GM23248 (cell line): ENCODE data around the gene DYNC2H1. TPM values are rescaled to one million over a fixed set of nuclear protein-coding genes. Genes with fewer than 3 reads are reported as not detected.

Source experiments
- DNase-seq: peaks from one replicate; pipeline ENCODE4 v3.0.0-alpha.2; 2015
- H2AFZ ChIP-seq: fragments of 200-600 bp; sonication (generic); 2 replicates; pipeline ENCODE4 v1.6.1; 2016; ENCODE audit warnings: antibody characterized with exemption
- H3F3A ChIP-seq: fragments of 200-600 bp; sonication (generic); 2 replicates; pipeline ENCODE4 v1.6.1; 2016; ENCODE audit warnings: mild to moderate bottlenecking, antibody characterized with exemption, mixed run types; ENCODE audit not compliant: insufficient read depth
- H3K27ac ChIP-seq: fragments of 200-600 bp; sonication (generic); 2 replicates; pipeline ENCODE4 v1.5.1; 2016; ENCODE audit warnings: mild to moderate bottlenecking
- H3K27me3 ChIP-seq: fragments of 200-600 bp; sonication (generic); replicated peaks from 2 replicates; pipeline ENCODE4 v1.6.1; 2016; ENCODE audit warnings: mild to moderate bottlenecking; ENCODE audit not compliant: insufficient read depth
- H3K36me3 ChIP-seq: fragments of 200-600 bp; sonication (generic); 2 replicates; pipeline ENCODE4 v1.6.1; 2016; ENCODE audit warnings: low read depth, mild to moderate bottlenecking
- H3K4me1 ChIP-seq: fragments of 200-600 bp; sonication (generic); 2 replicates; pipeline ENCODE4 v1.6.1; 2016; ENCODE audit warnings: mild to moderate bottlenecking; ENCODE audit not compliant: insufficient read depth
- H3K4me2 ChIP-seq: fragments of 200-600 bp; sonication (generic); one replicate; pipeline ENCODE4 v1.6.1; 2016; ENCODE audit warnings: mild to moderate bottlenecking; ENCODE audit not compliant: unreplicated experiment
- H3K4me3 ChIP-seq: fragments of 200-600 bp; sonication (generic); 2 replicates; pipeline ENCODE4 v1.5.1; 2016; ENCODE audit warnings: mild to moderate bottlenecking
- H3K79me2 ChIP-seq: fragments of 200-600 bp; sonication (generic); 2 replicates; pipeline ENCODE4 v1.6.1; 2016; ENCODE audit warnings: mild to moderate bottlenecking; ENCODE audit not compliant: insufficient read depth
- H3K9ac ChIP-seq: fragments of 200-600 bp; sonication (generic); 2 replicates; pipeline ENCODE4 v1.6.1; 2016; ENCODE audit warnings: mild to moderate bottlenecking
- H3K9me2 ChIP-seq: fragments of 200-600 bp; sonication (generic); 2 replicates; pipeline ENCODE4 v1.6.1; 2016; ENCODE audit warnings: mixed run types, mild to moderate bottlenecking, moderate library complexity; ENCODE audit not compliant: insufficient read depth
- H3K9me3 ChIP-seq: fragments of 200-600 bp; sonication (generic); one replicate; pipeline ENCODE4 v1.6.1; 2017; ENCODE audit warnings: low read depth
- H4K20me1 ChIP-seq: fragments of 200-600 bp; sonication (generic); 2 replicates; pipeline ENCODE4 v1.6.0; 2016; ENCODE audit not compliant: insufficient read depth
- EZH2 ChIP-seq: fragments of 200-600 bp; sonication (generic); IDR thresholded peaks from 2 replicates; pipeline ENCODE4 v1.6.1; 2018; ENCODE audit warnings: antibody characterized with exemption, mild to moderate bottlenecking; ENCODE audit not compliant: insufficient read depth, poor library complexity, severe bottlenecking
- EZH2phosphoT487 ChIP-seq: fragments of 200-600 bp; sonication (generic); IDR thresholded peaks from 2 replicates; pipeline ENCODE4 v1.6.1; 2018; ENCODE audit warnings: antibody characterized with exemption, moderate library complexity, mild to moderate bottlenecking, low read depth; ENCODE audit not compliant: insufficient read depth
- WGBS, 2 experiments: methylation state at CpG; one replicate each; pipeline ENCODE4 v1.1.6; 2015 to 2017; ENCODE audit warnings: low lambda C conversion rate in 2 of 2, low coverage in 1 of 2; ENCODE audit errors: missing lambda C conversion rate in 2 of 2; 5-methylcytosine and 5-hydroxymethylcytosine counted together
- in situ Hi-C: fragments of 300-500 bp; cut with MboI; formaldehyde crosslinking; loops from 2 replicates; pipeline ENCODE4 v1.15.0; 2020
- polyA plus RNA-seq: library from polyadenylated mRNA; unstranded; fragments of >200 nt; fragmentation: Nextera tagmentation; extraction: Ambion mirVana; gene quantifications from 2 replicates; pipeline ENCODE4 v1.2.1, GENCODE V29; 2016
- total RNA-seq: library from RNA; depleted of rRNA; stranded (reverse); fragments of >200 nt; shearing (Covaris generic); gene quantifications from 2 replicates; pipeline ENCODE4 v1.2.3, GENCODE V29; 2014

The DYNC2H1 gene
- total and polyA plus RNA-seq, 2 experiments from 2014 or later = 9.3 to 27.0 TPM

DNA sequence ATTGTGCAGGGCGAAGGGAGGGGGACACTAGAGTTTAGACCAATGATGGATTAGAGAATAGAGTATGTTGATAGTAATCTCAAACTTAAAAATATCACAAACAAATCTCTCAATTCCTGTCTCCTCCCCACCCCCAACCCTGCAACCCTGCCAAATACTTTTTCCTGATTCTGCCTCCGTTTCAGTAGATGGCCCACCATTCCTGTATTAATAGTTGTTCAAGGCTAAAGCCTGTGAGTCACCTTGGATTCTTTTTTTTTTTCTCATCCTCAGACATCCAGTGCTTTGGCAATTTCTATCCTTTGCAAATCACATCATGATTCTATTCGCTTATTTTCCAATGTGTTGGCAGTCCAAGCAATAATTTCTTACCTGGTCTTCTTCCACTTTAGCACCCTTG lies 207.9 kb downstream of the DYNC2H1 start:
- Histone ChIP-seq H3K4me1 (no peaks in the 10 kb centered on the region), H3K4me2 (no peak overlapping the region), H3K27ac (no peak overlapping the region), H3F3A (no peaks in the 10 kb centered on the region), H3K27me3 (no peaks in the 10 kb centered on the region), H3K36me3 (no peaks in the 10 kb centered on the region), H3K79me2 (no peaks in the 10 kb centered on the region), H3K9me2 (no peaks in the 10 kb centered on the region), H4K20me1 (no peaks in the 10 kb centered on the region), H3K9ac (no peak overlapping the region), H3K9me3 (no peaks in the 10 kb centered on the region), H3K4me3 (no peak overlapping the region), H2AFZ (no peak overlapping the region)
- WGBS, 2 experiments = 78 to 80% methylated on average over 3 of the region's 3 CpGs
- TF ChIP-seq EZH2 = no peak
- TF ChIP-seq EZH2phosphoT487 = no peak
- DNase-seq = peak; percentile 24
- in situ Hi-C loops = no loop called here

DNA sequence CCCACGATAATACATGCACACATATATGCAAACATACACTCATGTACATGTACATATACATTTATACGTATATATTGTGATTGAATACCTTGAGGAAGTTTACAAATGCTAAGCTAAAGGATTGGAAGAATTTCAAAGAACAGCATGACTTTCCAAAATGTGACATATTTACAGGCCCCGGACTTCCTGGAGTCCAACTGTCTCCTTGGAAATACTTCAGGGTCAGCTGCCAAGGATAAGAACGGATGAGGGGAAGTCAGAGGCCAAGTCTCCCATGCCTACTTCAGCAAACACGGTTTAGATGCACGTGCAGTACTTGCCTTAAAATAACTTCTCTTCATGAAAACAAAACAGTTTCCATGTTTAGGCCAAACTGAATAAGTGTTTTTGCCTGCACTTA lies 213.6 kb downstream of the DYNC2H1 start:
- no peaks in the 10 kb centered on the region for H3K27me3 ChIP-seq
- DNase-seq = no peak
- H3K9me2 ChIP-seq = no peaks in the 10 kb centered on the region
- H2AFZ ChIP-seq = no peak overlapping the region
- TF ChIP-seq EZH2phosphoT487 = no peak
- no peak for TF ChIP-seq EZH2
- 51 to 56% methylated on average over 6 of the region's 6 CpGs for WGBS, 2 experiments
- H3K79me2 ChIP-seq = no peaks in the 10 kb centered on the region
- H3F3A ChIP-seq = no peaks in the 10 kb centered on the region
- no peak overlapping the region for H3K27ac ChIP-seq
- no peak overlapping the region for H3K4me2 ChIP-seq
- in situ Hi-C loops = loop anchor here (10.0 kb wide), 1 partner anchor 272 kb away; no protein-coding TSS in a partner anchor
- H4K20me1 ChIP-seq = no peaks in the 10 kb centered on the region
- H3K9me3 ChIP-seq = no peaks in the 10 kb centered on the region
- no peak overlapping the region for H3K9ac ChIP-seq
- H3K4me3 ChIP-seq = no peak overlapping the region
- no peaks in the 10 kb centered on the region; the same call in 1 of the 2 replicates for H3K36me3 ChIP-seq
- H3K4me1 ChIP-seq = peaks cover 10% of the 10 kb centered on the region; the same call in 1 of the 2 replicates

DNA sequence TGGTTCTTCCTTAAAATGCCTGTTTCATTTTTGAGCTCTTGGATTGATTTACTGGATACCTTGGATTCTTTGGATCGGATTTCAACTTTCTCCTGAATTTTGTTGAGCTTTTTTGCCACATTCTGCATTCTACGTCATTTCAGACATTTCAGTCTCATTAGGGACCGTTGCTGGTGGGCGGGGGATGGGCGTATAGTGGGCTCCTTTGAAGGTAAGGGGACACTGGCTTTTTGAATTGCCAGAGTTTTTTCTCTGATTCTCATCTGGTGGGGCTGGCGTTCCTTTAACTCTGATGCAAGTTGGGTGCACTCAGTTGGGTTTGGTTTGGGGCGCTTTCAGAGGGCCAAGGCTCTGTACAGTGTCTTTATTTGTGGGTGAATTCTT lies 216.5 kb downstream of the DYNC2H1 start:
- WGBS, 2 experiments = 23 to 25% methylated on average over 7 of the region's 7 CpGs
- no peaks in the 10 kb centered on the region for H3F3A ChIP-seq
- H3K4me2 ChIP-seq = peak overlapping the region; percentile 66
- no peaks in the 10 kb centered on the region for H3K9me2 ChIP-seq
- H3K9me3 ChIP-seq = no peaks in the 10 kb centered on the region
- H3K79me2 ChIP-seq = no peaks in the 10 kb centered on the region
- H3K4me3 ChIP-seq = peak overlapping the region; percentile 55
- no peak for TF ChIP-seq EZH2
- no peak for TF ChIP-seq EZH2phosphoT487
- no peaks in the 10 kb centered on the region for H4K20me1 ChIP-seq
- peak overlapping the region; percentile 73 for H3K9ac ChIP-seq
- in situ Hi-C loops = loop anchor here (10.0 kb wide), 1 partner anchor 269 kb away; no protein-coding TSS in a partner anchor
- H3K27ac ChIP-seq = no peak overlapping the region
- peak overlapping the region; percentile 94 for H2AFZ ChIP-seq
- no peaks in the 10 kb centered on the region; the same call in 1 of the 2 replicates for H3K36me3 ChIP-seq
- no peaks in the 10 kb centered on the region for H3K27me3 ChIP-seq
- DNase-seq = no peak
- peaks cover 10% of the 10 kb centered on the region; the same call in 1 of the 2 replicates for H3K4me1 ChIP-seq

DNA sequence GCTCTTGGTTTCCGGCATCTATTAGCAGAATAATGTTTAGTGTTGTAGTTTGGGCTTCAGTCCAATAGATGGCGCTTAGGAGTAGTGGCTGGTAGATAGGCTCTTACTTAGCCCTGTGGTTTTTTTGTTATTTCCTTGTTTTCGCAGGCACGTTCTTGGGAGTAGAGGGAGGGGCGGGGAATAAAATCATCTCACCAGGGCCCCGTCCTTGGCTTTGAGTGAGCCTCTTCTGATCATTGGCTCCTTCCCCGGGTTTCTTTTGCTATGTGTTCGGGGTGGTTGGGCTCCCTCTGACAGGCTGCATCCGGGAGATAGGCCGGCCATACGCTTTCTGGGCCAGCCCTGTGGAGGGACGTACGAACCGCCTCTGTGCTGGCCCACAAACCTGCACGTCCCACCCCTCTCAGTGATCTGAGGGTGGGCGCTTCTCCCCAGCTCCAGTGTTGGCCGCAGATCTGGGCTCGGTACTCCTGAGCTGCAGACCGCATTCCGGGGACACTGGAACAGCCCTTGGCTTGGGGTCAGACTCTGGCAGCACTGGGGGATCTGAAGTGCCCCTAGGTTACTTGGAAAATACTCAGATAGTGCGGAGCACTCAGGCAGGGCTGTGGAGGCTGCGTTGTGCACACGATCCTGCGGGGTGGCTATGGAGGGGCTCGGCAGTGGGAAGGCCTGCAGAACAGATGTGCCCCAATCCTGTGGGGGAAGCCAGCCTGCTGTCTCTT lies 217.0 kb downstream of the DYNC2H1 start:
- Histone ChIP-seq H3K9me3 (no peaks in the 10 kb centered on the region), H3K79me2 (no peaks in the 10 kb centered on the region), H2AFZ (peak overlapping the region; percentile 94), H4K20me1 (no peaks in the 10 kb centered on the region), H3K36me3 (no peaks in the 10 kb centered on the region; the same call in 1 of the 2 replicates), H3K4me3 (peak overlapping the region; percentile 55), H3F3A (no peaks in the 10 kb centered on the region), H3K9me2 (no peaks in the 10 kb centered on the region), H3K27ac (0 out of 2 replicates have a peak overlapping the region, but pooled peaks have one; percentile 34), H3K27me3 (no peaks in the 10 kb centered on the region), H3K4me2 (peak overlapping the region; percentile 66), H3K9ac (peak overlapping the region; percentile 73), H3K4me1 (peaks cover 10% of the 10 kb centered on the region; the same call in 1 of the 2 replicates)
- peak; percentile 85 for DNase-seq
- TF ChIP-seq EZH2phosphoT487 (no peak), EZH2 (no peak)
- 21% methylated on average over 24 to 25 of the region's 25 CpGs for WGBS, 2 experiments
- in situ Hi-C loops = loop anchor here (10.0 kb wide), 1 partner anchor 269 kb away; no protein-coding TSS in a partner anchor
